HG02981 (cell line): ENCODE results near the gene EXOC3.
"Not testable (repeated sequence)": the region's sequence is repeated elsewhere in the genome, so short reads cannot be mapped to it uniquely, and the experiment has no call there.

Source experiments
- ATAC-seq: cut with Tn5 transposase; IDR thresholded peaks from one replicate; pipeline ENCODE4 v1.9.1; 2021; ENCODE audit warnings: mild to moderate bottlenecking, moderate library complexity; ENCODE audit not compliant: unreplicated experiment

The EXOC3 gene

DNA sequence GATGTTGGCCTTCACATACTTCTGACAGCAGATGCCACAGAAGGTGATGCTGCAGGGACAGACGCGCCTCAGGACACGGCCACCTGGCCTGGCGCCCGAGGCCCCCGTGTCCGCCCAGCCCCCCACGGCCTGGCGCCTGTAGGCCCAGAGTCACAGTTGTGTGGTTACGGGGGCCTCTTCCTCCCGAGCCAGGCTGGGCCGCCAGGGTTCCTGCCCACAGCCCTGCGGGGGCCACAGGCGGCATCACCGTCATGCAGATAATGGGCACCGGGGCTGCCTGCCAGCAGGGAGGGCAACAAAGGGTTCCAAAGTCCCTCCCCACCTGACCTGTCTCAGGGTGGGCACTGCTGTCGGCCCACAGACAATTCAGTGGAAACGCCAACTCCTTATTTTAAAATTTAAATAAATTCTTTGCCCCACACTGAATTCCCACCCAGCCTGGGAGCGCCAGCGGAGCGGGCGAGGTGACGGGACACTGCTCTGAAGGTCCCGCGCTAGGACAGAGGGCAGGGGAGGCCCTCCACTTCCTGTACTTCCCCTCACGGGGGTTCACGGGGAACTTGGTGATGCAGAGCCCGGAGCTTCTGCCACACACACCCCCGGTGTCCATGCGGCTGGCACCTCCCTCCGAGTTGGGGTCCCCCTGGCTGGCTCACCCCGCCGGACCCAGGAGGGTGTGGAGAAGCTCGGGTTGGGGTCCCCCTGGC, 40.6 kb downstream of the EXOC3 start:
- ATAC-seq: no peak

GRCh38 chr5:484556-484955, 41.6 kb downstream of the EXOC3 start:
- ATAC-seq: no peak

- no peak for ATAC-seq
These were observed 42.4 kb downstream of the EXOC3 start for GRCh38 chr5:485113-485945.

- ATAC-seq: no peak
These were observed 43.0 kb downstream of the EXOC3 start for GRCh38 chr5:485946-486491.

- not testable (repeated sequence) for ATAC-seq
These were observed 43.6 kb downstream of the EXOC3 start for GRCh38 chr5:486597-486996.

DNA sequence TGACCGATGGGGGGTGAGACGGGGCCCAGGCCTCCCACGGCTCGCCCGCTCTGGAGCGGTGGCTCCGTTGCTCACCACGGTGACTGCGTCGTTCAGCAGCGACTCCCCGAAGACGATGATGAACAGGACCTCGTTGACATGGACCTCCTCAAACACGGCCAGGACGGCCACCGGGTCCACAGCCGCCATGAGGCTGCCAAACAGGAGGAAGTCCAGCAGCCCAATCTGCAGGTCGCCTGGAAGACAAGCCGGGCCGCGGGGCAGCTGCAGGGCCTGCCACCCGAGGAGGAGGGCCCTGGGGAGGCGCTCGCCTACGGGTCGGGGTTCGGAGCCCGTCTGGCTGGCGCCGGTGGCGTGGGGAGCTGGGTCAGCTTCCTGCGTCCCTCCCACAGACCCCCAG, 45.3 kb downstream of the EXOC3 start:
- ATAC-seq: no peak

DNA sequence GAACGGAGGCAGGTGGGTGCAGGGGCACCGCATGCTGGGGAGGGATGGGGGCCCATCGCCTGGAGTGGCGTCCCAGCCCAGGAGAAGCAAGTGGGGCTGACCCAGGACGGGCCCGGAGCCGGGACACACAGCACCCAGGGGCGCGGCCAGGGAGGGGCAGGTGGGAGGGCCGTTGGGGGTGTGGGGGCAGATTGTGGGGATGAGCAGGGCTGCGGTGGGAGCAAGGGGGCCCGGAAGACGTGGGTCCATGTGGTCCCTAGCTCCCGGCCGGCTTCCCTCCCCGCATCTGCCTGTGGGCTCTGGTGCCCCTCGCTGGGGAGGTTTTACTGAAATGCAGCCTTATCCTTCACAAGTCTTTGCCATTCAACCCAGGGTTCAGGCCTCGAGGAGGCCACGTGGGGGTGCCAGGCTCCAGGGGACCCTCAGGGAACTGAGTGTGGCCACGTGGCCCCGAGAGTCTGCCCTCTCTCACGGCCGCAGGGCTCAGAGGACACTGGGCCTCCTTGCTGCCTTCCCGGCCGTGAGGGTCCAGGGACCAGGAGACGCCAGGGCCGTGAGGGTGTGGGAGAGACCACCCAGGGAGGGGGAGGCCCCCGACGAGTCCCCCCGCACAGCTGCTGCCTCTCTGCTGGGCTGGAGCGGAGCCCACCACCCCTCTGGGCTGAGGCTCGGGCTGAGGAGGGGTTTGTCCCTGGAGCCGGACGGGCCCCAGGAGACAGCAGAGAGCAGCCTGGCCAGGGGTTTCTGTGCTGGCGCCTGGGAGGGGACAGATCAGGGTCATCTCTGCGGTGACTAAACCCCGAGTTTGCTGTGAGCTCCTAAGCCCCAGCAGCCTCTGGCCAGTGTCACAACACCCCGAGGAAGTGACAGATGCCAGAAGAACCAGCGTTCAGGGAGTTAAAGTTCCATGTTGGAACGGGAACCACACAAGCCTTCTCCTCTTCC, 46.0 kb downstream of the EXOC3 start:
- ATAC-seq: no peak

DNA sequence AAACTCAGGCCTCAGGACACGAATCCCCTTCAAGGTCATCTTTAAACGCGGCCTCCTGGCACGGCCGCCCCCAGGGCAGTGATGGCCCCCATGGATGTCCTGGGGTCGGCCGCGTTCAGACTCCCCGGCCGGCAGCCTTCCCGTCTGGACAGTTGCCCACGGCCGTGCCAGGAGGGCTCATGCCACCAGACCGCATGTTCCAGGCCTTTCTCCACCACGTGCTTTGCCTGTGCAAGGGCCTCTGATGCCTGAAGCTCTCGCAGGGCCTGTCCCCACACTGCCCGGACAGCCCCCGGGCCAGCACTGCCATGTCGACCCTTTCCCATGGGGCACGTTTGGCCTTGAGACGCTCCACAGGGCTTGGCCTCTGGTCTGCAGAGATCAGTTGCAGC, 46.7 kb downstream of the EXOC3 start:
- no peak for ATAC-seq

DNA sequence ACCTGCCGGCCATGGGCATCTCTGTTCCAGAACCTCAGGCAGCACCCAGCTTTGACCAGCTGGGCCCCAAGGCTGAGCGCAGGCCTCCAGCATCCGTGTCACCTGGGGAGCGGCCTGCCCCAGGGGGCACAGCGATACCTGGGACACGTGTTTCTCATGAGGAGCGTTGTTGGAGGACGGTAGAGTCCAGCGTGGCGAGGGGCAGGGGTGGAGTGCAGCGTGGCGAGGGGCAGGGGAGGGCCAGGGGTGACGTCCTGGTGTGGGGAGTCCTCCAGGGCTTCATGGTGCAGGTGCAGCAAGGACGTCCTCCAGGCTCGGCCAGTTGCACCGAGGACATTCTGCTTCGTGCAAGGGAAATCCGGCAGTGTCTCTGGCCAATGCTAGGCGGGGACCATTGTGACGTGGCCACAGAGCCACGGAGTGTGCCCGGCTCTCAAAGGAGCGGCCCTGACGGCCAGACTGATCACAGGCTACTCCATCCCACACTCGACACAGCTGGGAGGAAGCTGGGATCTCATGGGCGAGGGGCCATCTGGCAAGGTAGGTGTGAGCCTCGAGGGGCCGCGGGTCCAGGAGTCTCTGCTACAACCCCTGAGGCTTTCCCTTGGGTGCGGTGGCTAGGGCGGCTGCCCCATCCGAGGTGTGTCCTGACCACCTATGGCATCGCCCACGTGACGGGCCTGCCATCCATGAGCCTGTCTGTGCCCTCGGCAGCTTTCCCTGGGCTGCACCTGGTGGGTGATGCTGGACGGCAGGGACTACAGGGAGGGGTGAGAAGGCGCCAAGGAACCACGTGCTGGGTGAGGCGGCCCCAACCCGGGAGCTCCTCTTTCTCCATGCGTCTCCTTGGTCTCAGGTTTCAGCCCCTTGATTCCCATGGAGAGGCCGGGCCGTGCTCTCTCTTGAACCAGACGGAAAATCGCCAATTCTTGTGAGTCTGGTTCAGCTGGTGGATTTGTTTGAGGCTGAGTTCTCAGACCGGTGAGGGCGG, 47.4 kb downstream of the EXOC3 start:
- ATAC-seq: no peak

GRCh38 chr5:491119-491855, 48.3 kb downstream of the EXOC3 start:
- no peak for ATAC-seq

- no peak for ATAC-seq
These were observed 48.8 kb downstream of the EXOC3 start for GRCh38 chr5:491856-492155.

DNA sequence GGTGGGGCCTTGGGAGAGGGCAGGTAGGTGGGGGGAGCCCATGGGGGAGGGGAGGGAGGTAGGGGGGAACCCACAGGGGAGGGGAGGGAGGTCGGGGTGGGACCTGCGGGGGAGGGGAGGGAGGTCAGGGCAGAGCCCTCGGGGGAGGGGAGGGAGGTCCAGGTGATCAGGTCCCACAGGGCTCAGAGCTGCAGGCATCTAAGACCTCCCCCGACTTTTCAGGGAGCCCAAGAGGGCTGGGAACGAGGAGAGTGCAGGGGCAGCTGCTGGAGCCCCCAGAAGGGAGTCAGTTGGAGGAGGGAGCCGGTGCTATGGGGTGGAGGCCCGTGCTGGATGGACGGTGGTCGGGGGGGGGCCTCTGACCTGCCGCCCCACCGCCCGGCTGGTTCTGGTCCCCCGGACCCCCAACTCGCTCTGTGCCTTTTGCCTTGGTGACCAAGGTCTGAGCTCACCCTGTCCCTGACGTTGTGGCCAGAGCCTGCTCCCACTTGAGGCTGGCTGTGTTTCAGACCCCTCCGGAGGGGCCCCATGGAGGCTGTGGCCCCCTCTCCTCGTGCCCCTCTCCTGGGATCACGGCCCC, 49.4 kb downstream of the EXOC3 start:
- ATAC-seq: no peak

GRCh38 chr5:493119-493701, 50.2 kb downstream of the EXOC3 start:
- ATAC-seq: no peak

DNA sequence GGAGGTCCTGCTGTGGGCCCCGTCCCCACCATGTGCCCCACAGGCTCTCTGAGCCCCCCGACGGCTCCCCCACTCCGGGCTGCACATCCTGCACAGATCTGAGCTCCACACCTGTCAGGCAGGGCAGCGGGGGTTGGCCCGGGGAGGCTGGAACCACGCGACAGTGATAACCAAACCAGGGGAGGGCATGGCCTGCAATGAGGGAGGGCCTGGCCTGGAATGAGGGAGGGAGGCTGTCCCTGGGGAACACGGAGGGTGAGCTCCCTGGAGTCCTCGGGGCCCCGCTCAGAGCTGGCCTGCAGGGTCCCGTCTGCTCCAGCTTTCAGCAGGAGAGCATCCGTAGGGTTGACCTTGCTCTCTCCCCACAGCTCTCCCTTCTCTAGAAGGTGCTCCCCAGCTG, 50.8 kb downstream of the EXOC3 start:
- ATAC-seq: no peak

DNA sequence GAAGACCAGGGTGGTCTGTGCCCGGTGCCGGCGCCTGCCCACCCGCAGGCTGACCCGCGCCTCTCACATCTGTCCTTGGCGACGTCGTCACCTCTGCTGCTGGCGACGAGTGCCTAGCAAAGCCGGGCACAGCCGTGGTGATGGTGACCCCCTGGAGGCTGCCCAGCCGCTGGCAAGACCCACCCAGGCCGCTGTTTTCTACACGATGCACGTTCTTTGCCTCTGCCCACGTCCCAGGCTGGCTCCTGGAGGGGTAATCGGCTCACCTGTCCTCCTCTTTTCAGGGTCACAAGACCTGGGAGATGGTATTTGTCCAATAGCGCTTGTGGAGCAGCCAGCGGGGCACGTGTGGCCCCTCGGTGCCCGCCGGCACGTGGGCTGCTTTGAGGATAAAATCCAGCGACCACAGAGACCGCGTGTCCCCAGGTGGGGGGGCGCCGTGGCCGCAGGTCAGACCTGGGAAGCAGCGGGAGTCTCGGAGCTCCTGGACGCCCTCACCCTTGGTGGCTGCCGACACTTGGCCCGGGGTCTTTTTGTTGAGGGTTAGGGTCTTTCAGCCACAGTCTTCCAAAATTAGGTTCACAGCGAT, 51.8 kb downstream of the EXOC3 start:
- ATAC-seq: no peak

DNA sequence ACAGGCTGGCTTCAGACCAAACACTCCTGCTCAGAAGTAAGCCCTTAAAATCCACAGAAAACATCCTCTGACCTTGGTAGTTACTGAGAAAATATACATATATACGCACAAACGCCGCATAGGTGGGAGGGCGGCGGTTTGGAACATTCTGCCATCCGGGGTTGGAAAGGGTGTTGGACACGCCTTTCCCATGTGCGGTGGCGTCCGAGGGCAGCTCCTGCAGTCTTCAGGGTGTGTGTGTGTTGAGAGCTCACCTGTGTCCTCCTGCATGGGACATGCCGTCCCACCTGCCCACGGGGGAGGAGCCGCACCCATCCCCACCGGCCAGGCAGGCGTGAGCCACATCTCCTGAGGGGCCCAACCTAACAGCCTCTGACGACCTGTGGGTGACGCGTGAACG, 53.1 kb downstream of the EXOC3 start:
- ATAC-seq: no peak

DNA sequence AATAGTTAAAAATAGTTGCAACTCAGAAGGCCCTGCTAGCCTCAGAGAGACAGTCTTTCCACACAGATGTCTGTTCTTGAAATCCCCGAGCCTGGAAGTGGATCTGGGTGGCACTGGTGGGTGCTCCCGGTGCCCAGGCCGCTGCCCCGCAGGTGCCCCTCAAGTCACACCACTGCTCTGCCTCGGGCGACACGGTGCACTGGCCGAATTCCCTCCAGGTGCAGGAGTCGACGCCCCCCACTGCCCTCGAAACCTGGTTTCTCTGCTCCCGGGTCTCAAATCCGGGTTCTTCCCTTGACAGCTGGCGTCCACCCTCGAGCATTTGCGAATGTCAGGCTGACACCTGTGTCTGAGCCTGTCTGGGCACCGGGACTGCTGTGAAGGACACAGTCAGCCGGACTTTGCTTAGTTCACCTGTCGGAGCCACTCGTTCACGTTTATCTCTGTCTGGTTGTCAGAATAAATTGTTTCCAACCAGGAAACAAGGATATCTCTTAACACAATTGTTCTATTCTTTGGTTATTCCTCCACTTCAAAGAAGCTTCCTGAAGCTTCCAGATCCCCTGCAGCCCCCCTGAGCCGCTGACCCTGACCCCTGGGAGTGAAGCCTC, 54.2 kb downstream of the EXOC3 start:
- ATAC-seq: no peak
